DOHH2 (cell line): ENCODE measurements around the gene ITPR2.

Source experiments
- H3F3A ChIP-seq: fragments of 200-600 bp; sonication (generic), shearing (Covaris generic); 2 replicates; pipeline ENCODE4 v1.6.0; 2016; ENCODE audit warnings: antibody characterized with exemption, mild to moderate bottlenecking; ENCODE audit not compliant: control insufficient read depth, insufficient read depth
- H3K27ac ChIP-seq: fragments of 200-600 bp; sonication (generic); 2 replicates; pipeline ENCODE4 v1.5.1; 2014; ENCODE audit warnings: low read depth, mild to moderate bottlenecking, low read length, moderate library complexity
- H3K27me3 ChIP-seq: fragments of 200-600 bp; sonication (generic); 2 replicates; pipeline ENCODE4 v1.6.1; 2014; ENCODE audit warnings: mild to moderate bottlenecking, low read length, mixed read lengths; ENCODE audit not compliant: control insufficient read depth
- H3K36me3 ChIP-seq: fragments of 200-600 bp; sonication (generic); 2 replicates; pipeline ENCODE4 v1.6.1; 2014; ENCODE audit warnings: mild to moderate bottlenecking, low read length, moderate library complexity, mixed read lengths; ENCODE audit not compliant: control insufficient read depth
- H3K4me1 ChIP-seq: fragments of 200-600 bp; sonication (generic); 2 replicates; pipeline ENCODE4 v1.6.1; 2014; ENCODE audit warnings: mild to moderate bottlenecking, low read length, mixed read lengths; ENCODE audit not compliant: control insufficient read depth
- H3K4me2 ChIP-seq: fragments of 200-600 bp; sonication (generic); 2 replicates; pipeline ENCODE4 v1.6.0; 2014; ENCODE audit warnings: mild to moderate bottlenecking, low read length, moderate library complexity
- H3K4me3 ChIP-seq: fragments of 200-600 bp; sonication (generic); 2 replicates; pipeline ENCODE4 v1.5.1; 2014; ENCODE audit warnings: mild to moderate bottlenecking, low read length, mixed read lengths
- H3K79me2 ChIP-seq: fragments of 200-600 bp; sonication (generic); 2 replicates; pipeline ENCODE4 v1.6.1; 2014; ENCODE audit warnings: mild to moderate bottlenecking, low read length, mixed read lengths; ENCODE audit not compliant: control insufficient read depth
- H3K9me2 ChIP-seq: fragments of 200-600 bp; sonication (generic); replicated peaks from 2 replicates; pipeline ENCODE4 v1.6.1; 2014; ENCODE audit warnings: mild to moderate bottlenecking, low read length, mixed read lengths; ENCODE audit not compliant: control insufficient read depth
- H3K9me3 ChIP-seq: fragments of 200-600 bp; sonication (generic); 2 replicates; pipeline ENCODE4 v1.6.1; 2014; ENCODE audit warnings: antibody characterized with exemption, low read length, mixed read lengths; ENCODE audit not compliant: control insufficient read depth, insufficient read depth
- H4K20me1 ChIP-seq: fragments of 200-600 bp; sonication (generic); 2 replicates; pipeline ENCODE4 v1.6.0; 2014; ENCODE audit warnings: low read depth, mild to moderate bottlenecking, antibody characterized with exemption, low read length, moderate library complexity; ENCODE audit not compliant: control insufficient read depth, insufficient read depth
- EZH2phosphoT487 ChIP-seq: fragments of 200-600 bp; sonication (generic); IDR thresholded peaks from 2 replicates; pipeline ENCODE4 v1.6.1; 2017; ENCODE audit warnings: borderline replicate concordance, mild to moderate bottlenecking, antibody characterized with exemption, low read length, moderate library complexity, mixed read lengths
- TF ChIP-seq, protein P1 (sequence below): fragments of 200-600 bp; sonication (generic); IDR thresholded peaks from one replicate; pipeline ENCODE4 v1.5.1; 2014; ENCODE audit warnings: antibody characterized with exemption, mild to moderate bottlenecking, low read depth, low read length; ENCODE audit not compliant: poor library complexity, severe bottlenecking

ITPR2 gene

DNA sequence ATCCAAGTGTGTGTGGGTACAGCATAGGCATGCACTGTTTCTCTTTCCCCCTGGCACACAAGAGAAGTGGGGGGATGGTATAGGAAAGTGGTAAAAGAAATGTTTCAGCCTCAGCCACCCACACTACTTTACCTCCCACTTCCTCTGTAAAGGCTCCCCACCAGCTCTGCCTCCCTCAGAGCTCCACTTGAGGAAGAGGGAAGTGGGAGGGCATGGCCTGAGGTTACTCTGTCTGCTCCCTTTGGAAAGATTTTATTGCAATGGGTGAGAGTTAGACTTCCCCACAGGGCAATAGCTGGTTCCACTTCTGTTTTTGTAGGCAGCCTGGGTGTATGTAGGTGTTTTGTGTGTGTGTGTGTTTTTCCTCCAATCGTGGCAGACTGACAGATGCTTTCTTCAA, 492.3 kb downstream of the ITPR2 start:
- Histone ChIP-seq H3K9me3 (no peaks in the 10 kb centered on the region), H3K4me2 (0 out of 2 replicates have a peak overlapping the region, but pooled peaks have one; percentile 6), H4K20me1 (no peaks in the 10 kb centered on the region), H3K27me3 (no peaks in the 10 kb centered on the region), H3K4me3 (no peak overlapping the region), H3F3A (no peaks in the 10 kb centered on the region), H3K27ac (no peak overlapping the region), H3K79me2 (no peaks in the 10 kb centered on the region), H3K9me2 (no peaks in the 10 kb centered on the region), H3K4me1 (peaks cover 19% of the 10 kb centered on the region), H3K36me3 (0 out of 2 replicates have a peak, but pooled peaks cover 4% of the 10 kb centered on the region)
- TF ChIP-seq EZH2phosphoT487: no peak
- TF ChIP-seq, protein P1, sequence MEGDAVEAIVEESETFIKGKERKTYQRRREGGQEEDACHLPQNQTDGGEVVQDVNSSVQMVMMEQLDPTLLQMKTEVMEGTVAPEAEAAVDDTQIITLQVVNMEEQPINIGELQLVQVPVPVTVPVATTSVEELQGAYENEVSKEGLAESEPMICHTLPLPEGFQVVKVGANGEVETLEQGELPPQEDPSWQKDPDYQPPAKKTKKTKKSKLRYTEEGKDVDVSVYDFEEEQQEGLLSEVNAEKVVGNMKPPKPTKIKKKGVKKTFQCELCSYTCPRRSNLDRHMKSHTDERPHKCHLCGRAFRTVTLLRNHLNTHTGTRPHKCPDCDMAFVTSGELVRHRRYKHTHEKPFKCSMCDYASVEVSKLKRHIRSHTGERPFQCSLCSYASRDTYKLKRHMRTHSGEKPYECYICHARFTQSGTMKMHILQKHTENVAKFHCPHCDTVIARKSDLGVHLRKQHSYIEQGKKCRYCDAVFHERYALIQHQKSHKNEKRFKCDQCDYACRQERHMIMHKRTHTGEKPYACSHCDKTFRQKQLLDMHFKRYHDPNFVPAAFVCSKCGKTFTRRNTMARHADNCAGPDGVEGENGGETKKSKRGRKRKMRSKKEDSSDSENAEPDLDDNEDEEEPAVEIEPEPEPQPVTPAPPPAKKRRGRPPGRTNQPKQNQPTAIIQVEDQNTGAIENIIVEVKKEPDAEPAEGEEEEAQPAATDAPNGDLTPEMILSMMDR: no peak

DNA sequence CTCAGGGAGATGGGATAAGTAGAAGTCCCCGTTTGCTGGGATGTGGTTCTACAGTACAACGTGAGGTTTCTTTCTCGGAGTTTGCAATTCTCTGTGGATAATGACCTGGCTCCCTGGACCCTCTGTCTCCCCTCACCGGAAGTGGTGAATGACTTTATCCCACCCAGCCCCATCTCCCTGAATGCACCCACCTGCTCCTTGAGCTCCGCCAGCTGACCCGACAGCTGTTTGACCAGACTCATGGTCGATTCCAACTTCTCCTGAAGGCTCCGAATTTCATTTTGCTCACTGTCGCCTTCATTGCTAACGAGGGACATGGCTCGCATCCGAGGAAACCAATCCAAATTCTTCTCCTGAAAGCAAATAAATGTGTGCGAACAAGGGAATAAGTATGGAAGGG, 493.0 kb downstream of the ITPR2 start:
- 0 out of 2 replicates have a peak, but pooled peaks cover 4% of the 10 kb centered on the region for H3K36me3 ChIP-seq
- H3K27ac ChIP-seq: no peak overlapping the region
- no peaks in the 10 kb centered on the region for H3F3A ChIP-seq
- H3K9me3 ChIP-seq: no peaks in the 10 kb centered on the region
- H3K27me3 ChIP-seq: no peaks in the 10 kb centered on the region
- no peaks in the 10 kb centered on the region for H3K9me2 ChIP-seq
- H3K4me2 ChIP-seq: no peak overlapping the region
- H4K20me1 ChIP-seq: no peaks in the 10 kb centered on the region
- H3K4me3 ChIP-seq: no peak overlapping the region
- TF ChIP-seq, protein P1: no peak
- no peak for TF ChIP-seq EZH2phosphoT487
- H3K4me1 ChIP-seq: peaks cover 16% of the 10 kb centered on the region
- H3K79me2 ChIP-seq: no peaks in the 10 kb centered on the region

DNA sequence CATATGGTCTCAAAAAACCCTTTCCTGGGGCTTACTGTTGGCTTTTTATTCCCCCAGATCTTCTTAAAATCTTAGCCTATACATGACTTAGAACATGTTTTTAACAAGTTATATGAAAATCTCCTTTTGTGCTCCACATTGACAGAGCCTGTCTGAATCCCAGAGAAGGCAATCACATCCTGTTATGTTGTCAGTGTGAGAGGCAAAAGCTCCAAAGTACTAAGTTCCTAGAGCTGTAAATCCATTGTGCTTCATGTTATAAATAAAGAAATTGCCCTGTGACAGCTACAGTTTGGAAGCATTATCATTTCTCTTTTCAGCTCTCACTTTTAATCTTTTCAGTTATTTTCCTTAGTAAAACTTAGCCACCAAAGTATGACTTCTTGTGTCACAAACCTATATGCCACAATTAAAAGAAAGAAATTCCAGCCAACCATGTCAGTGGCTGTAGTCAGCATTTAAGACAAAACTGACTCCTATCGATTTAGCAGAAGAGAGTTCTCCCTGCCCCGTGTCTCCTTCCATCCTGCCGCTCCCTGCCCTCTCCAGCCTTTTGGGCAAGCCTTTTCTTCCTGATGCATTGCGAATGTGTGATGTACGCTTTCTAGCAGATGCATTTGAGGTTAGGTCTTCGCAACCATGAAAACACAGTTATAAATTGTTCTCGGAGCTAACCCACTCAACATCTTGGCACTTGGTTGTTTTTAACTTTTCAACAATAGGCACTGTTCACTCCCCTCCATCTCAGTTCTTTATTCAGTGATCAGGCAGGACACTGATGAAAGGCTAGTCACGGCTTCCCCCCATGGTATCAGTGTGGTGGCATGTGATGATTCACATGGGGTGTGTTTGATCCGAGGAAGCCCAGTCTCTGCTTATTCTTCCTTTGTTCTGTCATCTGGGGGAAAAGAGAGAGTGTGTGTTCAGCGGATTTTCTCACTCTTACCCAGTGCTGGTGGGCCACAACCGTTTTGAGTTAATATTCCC, 494.1 kb downstream of the ITPR2 start:
- Histone ChIP-seq H3K9me3 (no peaks in the 10 kb centered on the region), H3K4me1 (peaks cover 16% of the 10 kb centered on the region), H3K9me2 (no peaks in the 10 kb centered on the region), H3K27ac (no peak overlapping the region), H3K79me2 (no peaks in the 10 kb centered on the region), H3K36me3 (0 out of 2 replicates have a peak, but pooled peaks cover 4% of the 10 kb centered on the region), H3F3A (no peaks in the 10 kb centered on the region), H3K4me3 (no peak overlapping the region), H3K27me3 (no peaks in the 10 kb centered on the region), H4K20me1 (no peaks in the 10 kb centered on the region), H3K4me2 (no peak overlapping the region)
- TF ChIP-seq, protein P1: no peak
- no peak for TF ChIP-seq EZH2phosphoT487
